Measurements from ENCODE around the gene TMED6. TPM values are rescaled to one million over a fixed set of nuclear protein-coding genes. Genes with fewer than 3 reads are reported as not detected.
"Not testable (repeated sequence)": the region's sequence is repeated elsewhere in the genome, so short reads cannot be mapped to it uniquely, and the experiment has no call there.

Gene TMED6
- total RNA-seq, 1 donor from 2014 or later: not detected

DNA sequence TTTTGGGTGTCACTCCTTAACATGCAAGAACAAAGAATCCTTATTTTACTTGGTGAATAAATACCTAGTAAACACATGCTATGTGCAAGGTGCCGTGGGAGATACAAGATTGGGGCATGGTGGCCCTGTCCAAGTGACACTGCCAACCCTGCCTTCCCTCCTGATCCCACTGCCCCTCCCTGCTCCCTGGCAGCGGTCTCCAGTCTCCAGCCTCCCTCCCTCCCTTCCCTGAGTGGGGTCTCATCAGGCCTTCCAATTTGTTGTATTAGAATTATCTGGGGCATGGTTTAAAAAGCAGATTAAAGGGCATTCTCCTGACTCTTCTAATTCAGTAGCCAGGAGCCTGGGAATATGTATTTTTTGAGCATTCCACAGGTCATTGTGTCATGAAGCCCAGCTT is 12.5 kb upstream of the TMED6 start:
- intact Hi-C loops (cut with DNase I): no loop called here
- TF ChIP-seq, protein P1, sequence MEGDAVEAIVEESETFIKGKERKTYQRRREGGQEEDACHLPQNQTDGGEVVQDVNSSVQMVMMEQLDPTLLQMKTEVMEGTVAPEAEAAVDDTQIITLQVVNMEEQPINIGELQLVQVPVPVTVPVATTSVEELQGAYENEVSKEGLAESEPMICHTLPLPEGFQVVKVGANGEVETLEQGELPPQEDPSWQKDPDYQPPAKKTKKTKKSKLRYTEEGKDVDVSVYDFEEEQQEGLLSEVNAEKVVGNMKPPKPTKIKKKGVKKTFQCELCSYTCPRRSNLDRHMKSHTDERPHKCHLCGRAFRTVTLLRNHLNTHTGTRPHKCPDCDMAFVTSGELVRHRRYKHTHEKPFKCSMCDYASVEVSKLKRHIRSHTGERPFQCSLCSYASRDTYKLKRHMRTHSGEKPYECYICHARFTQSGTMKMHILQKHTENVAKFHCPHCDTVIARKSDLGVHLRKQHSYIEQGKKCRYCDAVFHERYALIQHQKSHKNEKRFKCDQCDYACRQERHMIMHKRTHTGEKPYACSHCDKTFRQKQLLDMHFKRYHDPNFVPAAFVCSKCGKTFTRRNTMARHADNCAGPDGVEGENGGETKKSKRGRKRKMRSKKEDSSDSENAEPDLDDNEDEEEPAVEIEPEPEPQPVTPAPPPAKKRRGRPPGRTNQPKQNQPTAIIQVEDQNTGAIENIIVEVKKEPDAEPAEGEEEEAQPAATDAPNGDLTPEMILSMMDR (IDR thresholded peaks at IDR 0.05): no peak
- TF ChIP-seq POLR2AphosphoS5 (IDR thresholded peaks at IDR 0.05; ENCODE audit: insufficient read depth in 1 of 2, low read depth in 1 of 2) (no peak), POLR2A (IDR thresholded peaks at IDR 0.05) (no peak)
- H3K27me3 ChIP-seq: no peaks in the 10 kb centered on the region
- H3K4me1 ChIP-seq: no peaks in the 10 kb centered on the region
- H3K4me3 ChIP-seq: no peak overlapping the region
- peaks cover 3 to 45% of the 10 kb centered on the region in 2 donors for H3K36me3 ChIP-seq
- no peak overlapping the region for H3K27ac ChIP-seq
- no peak for DNase-seq (ENCODE audit: extremely low spot score in 2 of 2)
- H3K9me3 ChIP-seq: no peaks in the 10 kb centered on the region

DNA sequence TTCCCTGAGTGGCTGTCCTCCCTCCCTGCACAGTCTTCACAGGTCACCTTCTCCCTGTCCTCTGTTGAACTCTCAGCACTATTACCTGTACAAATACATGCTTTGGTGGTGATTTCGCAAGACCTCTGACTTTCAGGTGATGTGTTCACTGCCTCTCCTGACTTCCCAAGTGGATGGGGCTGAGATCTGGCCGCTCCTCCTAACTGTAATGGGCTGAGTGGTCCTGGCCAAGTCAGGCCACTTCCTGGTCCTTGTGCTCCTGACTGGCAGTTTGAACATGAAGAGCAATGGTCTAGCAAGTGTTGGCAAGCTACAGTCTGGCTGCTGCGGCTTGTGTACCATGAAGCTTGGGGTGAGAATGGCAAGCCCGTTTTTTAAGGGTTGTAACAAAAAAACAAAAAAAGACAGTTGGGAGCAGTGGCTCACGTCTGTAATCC is 11.7 kb upstream of the TMED6 start:
- Histone ChIP-seq H3K27ac (no peak overlapping the region), H3K4me1 (no peaks in the 10 kb centered on the region), H3K4me3 (no peak overlapping the region), H3K9me3 (no peaks in the 10 kb centered on the region), H3K36me3 (peaks cover 3 to 37% of the 10 kb centered on the region in 2 donors), H3K27me3 (no peaks in the 10 kb centered on the region)
- DNase-seq (ENCODE audit: extremely low spot score in 2 of 2): no peak
- intact Hi-C loops (cut with DNase I): no loop called here
- TF ChIP-seq, protein P1 (IDR thresholded peaks at IDR 0.05): no peak
- no peak for TF ChIP-seq POLR2AphosphoS5 (IDR thresholded peaks at IDR 0.05; ENCODE audit: insufficient read depth in 1 of 2, low read depth in 1 of 2)
- no peak for TF ChIP-seq POLR2A (IDR thresholded peaks at IDR 0.05)

DNA sequence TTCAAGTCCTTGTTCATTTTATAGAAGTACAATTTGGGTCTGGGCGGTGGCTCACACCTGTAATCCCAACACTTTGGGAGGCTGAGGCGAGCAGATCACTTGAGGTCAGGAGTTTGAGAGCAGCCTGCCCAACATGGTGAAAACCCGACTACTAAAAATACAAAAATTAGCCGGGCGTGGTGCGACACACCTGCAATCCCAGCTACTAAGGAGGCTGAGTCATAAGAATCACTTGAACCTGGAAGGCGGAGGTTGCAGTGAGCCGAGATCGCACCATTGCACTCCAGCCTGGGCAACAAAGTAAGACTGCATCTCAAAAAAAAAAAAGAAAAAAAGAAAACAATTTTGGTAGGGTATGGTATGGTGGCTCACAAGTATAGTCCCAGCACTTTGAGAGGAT is 8.5 kb upstream of the TMED6 start:
- H3K27me3 ChIP-seq; H3K27ac ChIP-seq; intact Hi-C loops (cut with DNase I); H3K4me1 ChIP-seq; H3K4me3 ChIP-seq; H3K9me3 ChIP-seq; DNase-seq (ENCODE audit: extremely low spot score in 2 of 2): not testable (repeated sequence)
- H3K36me3 ChIP-seq: peaks cover 0 to 29% of the 10 kb centered on the region in 2 donors

DNA sequence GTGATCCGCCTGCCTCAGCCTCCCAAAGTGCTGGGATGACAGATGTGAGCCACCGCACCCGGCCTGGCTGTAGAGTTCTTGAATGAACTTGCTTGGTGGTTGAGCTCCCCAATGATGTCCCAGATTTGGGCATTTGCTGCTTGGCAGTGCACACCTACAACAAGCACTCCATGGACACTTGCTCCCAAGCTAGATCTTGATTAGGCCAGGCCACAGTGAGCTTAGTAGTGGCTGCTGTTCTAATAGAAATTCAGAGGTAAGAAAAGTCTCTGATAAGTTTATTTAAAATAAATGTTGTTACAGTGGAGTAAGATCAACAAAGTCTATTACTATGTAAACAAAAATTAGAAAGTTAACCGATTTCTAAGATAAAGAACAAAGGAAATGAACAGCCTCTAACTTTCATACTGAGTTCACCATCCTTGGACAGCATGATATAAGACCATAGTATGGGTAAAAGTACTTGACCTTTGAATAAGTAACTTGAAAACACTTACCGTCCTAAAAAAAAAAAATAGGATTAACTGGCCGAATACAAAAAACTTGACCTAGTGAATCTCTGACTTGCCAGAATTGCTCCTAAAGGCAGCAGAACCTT is 951 bp downstream of the TMED6 start:
- no peaks in the 10 kb centered on the region for H3K9me3 ChIP-seq
- no peaks in the 10 kb centered on the region for H3K27me3 ChIP-seq
- no peak for DNase-seq (ENCODE audit: extremely low spot score in 2 of 2)
- TF ChIP-seq POLR2A (IDR thresholded peaks at IDR 0.05) (no peak), POLR2AphosphoS5 (IDR thresholded peaks at IDR 0.05; ENCODE audit: insufficient read depth in 1 of 2, low read depth in 1 of 2) (no peak)
- TF ChIP-seq, protein P1 (IDR thresholded peaks at IDR 0.05): no peak
- peaks cover 0 to 14% of the 10 kb centered on the region in 2 donors for H3K36me3 ChIP-seq
- intact Hi-C loops (cut with DNase I): no loop called here
- H3K27ac ChIP-seq: no peak overlapping the region
- H3K4me1 ChIP-seq: no peaks in the 10 kb centered on the region
- no peak overlapping the region for H3K4me3 ChIP-seq

DNA sequence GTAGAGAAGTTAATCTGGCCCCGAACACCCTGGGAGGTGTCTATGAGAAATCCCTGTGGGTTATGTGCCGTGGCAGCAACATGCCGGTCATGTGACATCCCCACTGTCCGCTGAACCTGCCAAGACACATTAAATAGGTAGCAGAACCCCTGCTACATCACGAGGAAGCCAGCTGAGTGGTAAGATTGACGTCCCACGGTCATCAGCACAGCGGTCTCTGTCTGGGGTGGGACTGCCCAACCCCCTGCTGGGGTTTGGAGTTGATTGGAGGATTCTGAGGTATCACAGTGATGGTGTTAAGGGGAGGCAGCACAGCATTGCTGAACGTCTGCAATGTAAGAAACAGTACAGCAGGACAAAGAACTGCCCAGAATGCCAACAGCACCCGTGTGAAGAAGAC is 2.0 kb downstream of the TMED6 start:
- TF ChIP-seq, protein P1 (IDR thresholded peaks at IDR 0.05): no peak
- TF ChIP-seq POLR2A (IDR thresholded peaks at IDR 0.05): no peak
- no peak for TF ChIP-seq POLR2AphosphoS5 (IDR thresholded peaks at IDR 0.05; ENCODE audit: insufficient read depth in 1 of 2, low read depth in 1 of 2)
- intact Hi-C loops (cut with DNase I): no loop called here

More for the DNA sequence above, 2.0 kb downstream of the TMED6 start:
- H3K27ac ChIP-seq: no peak overlapping the region
- DNase-seq (ENCODE audit: extremely low spot score in 2 of 2): no peak
- H3K27me3 ChIP-seq: no peaks in the 10 kb centered on the region
- H3K4me3 ChIP-seq: no peak overlapping the region
- no peaks in the 10 kb centered on the region for H3K9me3 ChIP-seq
- H3K4me1 ChIP-seq: no peaks in the 10 kb centered on the region
- H3K36me3 ChIP-seq: peaks cover 0 to 3% of the 10 kb centered on the region in 2 donors

Data from vagina (tissue), 2 donors.